GM18505 (cell line): ENCODE data around the gene MRPL47.

Source experiments
- ATAC-seq: cut with Tn5 transposase; IDR thresholded peaks from one replicate; pipeline ENCODE4 v1.9.1; 2021; ENCODE audit not compliant: unreplicated experiment
- POLR2A ChIP-seq: IDR thresholded peaks from 4 replicates; pipeline ENCODE4 v1.6.1; 2011; ENCODE audit warnings: borderline replicate concordance; ENCODE audit not compliant: insufficient read depth, insufficient read length; ENCODE audit errors: extremely low read depth

Gene MRPL47

DNA sequence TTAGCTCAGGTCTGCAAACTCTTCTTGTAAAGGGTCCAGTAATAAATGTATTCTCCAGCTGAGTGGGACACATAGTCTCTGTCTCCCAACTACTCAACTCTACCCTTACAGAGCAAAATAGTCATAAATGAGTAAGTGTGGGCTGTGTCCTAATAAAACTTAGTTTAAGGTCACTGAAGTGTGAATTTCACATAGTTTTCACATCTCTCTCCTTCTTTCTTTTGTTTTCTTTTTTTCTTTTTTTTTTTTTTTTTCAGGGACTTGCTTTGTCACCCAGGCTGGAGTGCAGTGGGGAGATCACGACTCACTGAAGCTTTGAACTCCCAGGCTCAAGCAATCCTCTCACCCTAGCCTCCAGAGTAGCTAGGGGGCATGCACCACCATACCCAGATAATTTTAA lies 43.6 kb downstream of the MRPL47 start:
- TF ChIP-seq POLR2A = no peak
- ATAC-seq = no peak

- ATAC-seq = no peak
- TF ChIP-seq POLR2A = no peak
Measured at GRCh38 chr3:179558742-179559364, 45.6 kb downstream of the MRPL47 start.

- TF ChIP-seq POLR2A = no peak
- ATAC-seq = no peak
Measured at GRCh38 chr3:179551349-179552105, 52.9 kb downstream of the MRPL47 start.

DNA sequence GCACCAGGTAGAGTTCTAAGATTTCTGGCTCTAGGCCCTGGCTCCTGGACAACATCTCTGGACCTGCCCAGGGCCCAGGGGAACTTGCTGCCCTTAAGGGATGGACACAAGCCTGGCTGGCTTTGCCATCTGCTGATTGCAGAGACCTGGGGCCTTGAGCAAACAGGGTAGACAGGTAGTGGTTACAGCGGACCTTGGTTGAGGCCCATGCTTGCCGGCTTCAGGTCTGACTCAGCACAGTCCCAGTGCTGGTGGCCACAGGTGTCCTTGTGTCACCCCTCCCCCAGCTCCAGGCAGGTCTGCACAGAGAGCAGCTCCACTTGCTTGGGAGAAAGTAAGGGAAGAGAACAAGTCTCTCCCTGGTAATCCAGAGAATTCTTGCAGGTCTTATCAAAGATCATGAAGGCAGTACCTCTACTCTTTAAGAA lies 57.6 kb downstream of the MRPL47 start:
- TF ChIP-seq POLR2A = no peak
- ATAC-seq = no peak

DNA sequence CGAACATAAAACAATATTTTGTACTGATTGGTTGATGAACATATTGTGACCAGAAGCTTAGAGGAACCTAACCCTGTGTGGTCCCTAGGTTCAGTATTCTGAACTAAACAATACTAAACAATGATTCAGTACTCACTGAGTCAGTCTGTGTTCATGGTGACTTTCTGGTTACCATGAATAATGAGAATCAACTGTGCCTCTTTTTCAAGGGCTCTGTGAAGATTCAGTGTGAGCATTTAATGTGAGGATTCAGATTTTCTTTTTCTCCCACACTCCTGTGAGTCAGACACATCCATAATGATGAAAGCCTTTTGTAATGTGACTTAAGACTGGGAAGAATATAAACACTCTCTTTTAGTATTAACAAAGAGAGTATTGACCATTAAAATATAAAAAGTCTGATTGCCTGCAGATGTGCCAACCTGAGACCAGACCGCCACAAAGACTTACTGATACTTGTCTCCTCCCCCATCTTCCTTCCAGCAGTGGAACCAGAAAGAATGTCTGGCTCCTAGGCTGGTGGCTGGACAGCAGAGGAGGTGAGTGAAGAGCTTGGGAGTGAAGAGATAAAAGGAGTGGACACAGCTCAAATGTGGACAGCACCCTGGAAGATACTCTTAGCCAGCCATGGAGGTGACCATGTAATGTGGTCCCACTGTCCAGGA lies 59.3 kb downstream of the MRPL47 start:
- no peak for TF ChIP-seq POLR2A
- no peak for ATAC-seq

DNA sequence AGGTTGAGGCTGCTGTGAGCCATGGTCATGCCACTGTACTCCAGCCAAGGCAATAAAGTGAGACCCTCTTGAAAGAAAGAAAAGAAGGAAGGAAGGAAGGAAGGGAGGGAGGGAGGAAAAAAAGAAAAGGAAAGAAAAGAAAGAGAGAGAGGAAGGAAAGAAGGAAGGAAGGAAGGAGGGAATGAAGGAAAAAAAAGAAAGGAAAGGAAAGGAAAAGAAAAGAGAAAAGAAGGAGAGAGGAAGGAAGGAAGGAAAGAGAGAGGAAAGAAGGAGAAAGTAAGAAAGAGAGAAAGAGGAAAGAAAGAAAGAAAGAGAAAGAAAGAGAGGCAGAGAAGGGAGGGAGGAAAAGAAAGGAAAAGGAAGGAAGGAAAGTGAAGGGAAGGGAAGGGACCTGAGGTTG lies 62.1 kb downstream of the MRPL47 start:
- TF ChIP-seq POLR2A = no peak
- no peak for ATAC-seq

- ATAC-seq = no peak
Measured at GRCh38 chr3:179541596-179541995, 62.8 kb downstream of the MRPL47 start.

GRCh38 chr3:179541094-179541493 lies 63.3 kb downstream of the MRPL47 start:
- ATAC-seq = no peak
- no peak for TF ChIP-seq POLR2A

More at GRCh38 chr3:179541596-179541995, 62.8 kb downstream of the MRPL47 start:
- no peak for TF ChIP-seq POLR2A
